Measurements from ENCODE around the gene XRCC5. TPM values are rescaled to one million over a fixed set of nuclear protein-coding genes. Genes with fewer than 3 reads are reported as not detected.
"Not testable (repeated sequence)": the region's sequence is repeated elsewhere in the genome, so short reads cannot be mapped to it uniquely, and the experiment has no call there.

XRCC5 gene
- polyA plus RNA-seq, 3 donors = 304 to 384 (median 335) TPM

GRCh38 chr2:216201692-216202306 lies 92.7 kb downstream of the XRCC5 start:
- no peak for DNase-seq (ENCODE audit: extremely low read depth in 1 of 11, low read depth in 9 of 11, low spot score in 4 of 11)

GRCh38 chr2:216202626-216203250 lies 93.6 kb downstream of the XRCC5 start:
- no peak for DNase-seq (ENCODE audit: extremely low read depth in 1 of 11, low read depth in 9 of 11, low spot score in 4 of 11)

GRCh38 chr2:216205486-216205885 lies 96.3 kb downstream of the XRCC5 start:
- DNase-seq (ENCODE audit: extremely low read depth in 1 of 11, low read depth in 9 of 11, low spot score in 4 of 11) = no peak

DNA sequence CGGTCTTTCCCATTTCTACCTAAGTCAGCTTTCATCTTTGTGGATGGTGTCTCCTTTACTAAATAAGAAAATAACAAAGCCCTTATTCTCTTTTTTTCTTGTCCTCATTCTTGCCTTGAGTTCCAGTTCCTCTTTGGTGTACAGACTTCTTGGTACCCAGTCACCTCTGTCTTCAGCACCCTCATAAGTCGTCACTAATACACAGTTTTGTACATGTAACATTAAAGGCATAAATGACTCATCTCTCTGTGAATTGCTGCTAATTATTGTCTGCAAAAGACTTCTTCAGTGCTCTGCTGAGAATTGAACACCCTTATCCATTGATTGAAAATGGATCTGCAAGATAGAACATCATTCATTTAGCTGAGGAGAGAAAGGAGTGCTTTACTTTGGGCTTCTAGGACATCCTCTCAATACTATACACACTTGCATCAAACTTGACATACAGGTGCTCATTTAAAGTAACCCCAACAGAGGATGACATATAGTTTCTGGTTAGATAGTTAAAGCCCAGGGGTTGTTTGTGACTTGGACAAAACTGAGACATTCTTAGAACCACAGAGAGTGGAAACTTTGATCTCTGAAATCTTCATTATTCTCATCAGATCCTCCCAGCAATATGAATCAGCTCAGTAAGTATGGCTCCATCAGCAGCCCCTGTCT lies 97.0 kb downstream of the XRCC5 start:
- DNase-seq (ENCODE audit: extremely low read depth in 1 of 11, low read depth in 9 of 11, low spot score in 4 of 11) = no peak

DNA sequence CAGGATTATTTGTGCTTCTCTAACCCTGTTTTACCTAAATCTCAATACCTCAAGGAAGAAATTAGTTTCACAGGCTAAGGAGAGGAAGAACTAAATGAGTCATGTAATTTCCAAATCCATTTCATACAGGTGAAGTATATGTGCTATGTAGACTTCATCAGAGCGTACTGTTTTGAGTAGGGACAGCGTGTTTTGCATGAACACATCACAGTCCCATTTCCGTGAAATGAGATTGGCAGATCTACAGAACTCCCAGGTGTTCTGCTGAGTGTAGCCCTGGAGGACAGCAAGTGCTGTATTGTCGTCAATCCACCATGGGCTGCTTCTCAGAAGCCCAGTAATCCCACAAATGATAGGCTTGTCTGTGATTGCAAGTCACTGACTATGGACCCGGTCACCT lies 97.7 kb downstream of the XRCC5 start:
- no peak for DNase-seq (ENCODE audit: extremely low read depth in 1 of 11, low read depth in 9 of 11, low spot score in 4 of 11)

DNA sequence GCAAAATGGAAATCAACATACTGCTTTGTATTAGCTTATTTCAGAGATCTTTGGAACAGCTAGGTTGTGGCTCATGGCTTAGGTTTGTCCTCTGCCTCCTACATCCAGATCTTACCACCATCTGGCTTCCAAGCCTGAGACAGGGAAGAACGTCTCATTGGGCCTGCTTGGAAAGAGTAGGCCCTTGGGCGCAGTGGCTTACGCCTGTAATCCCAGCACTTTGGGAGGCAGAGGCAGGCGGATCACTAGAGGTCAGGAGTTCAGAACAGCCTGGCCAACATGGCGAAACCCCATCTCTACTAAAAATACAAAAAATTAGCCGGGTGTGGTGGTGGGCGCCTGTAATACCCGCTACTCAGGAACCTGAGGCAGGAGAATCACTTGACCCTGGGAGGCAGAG lies 99.5 kb downstream of the XRCC5 start:
- not testable (repeated sequence) for DNase-seq (ENCODE audit: extremely low read depth in 1 of 11, low read depth in 9 of 11, low spot score in 4 of 11)

DNA sequence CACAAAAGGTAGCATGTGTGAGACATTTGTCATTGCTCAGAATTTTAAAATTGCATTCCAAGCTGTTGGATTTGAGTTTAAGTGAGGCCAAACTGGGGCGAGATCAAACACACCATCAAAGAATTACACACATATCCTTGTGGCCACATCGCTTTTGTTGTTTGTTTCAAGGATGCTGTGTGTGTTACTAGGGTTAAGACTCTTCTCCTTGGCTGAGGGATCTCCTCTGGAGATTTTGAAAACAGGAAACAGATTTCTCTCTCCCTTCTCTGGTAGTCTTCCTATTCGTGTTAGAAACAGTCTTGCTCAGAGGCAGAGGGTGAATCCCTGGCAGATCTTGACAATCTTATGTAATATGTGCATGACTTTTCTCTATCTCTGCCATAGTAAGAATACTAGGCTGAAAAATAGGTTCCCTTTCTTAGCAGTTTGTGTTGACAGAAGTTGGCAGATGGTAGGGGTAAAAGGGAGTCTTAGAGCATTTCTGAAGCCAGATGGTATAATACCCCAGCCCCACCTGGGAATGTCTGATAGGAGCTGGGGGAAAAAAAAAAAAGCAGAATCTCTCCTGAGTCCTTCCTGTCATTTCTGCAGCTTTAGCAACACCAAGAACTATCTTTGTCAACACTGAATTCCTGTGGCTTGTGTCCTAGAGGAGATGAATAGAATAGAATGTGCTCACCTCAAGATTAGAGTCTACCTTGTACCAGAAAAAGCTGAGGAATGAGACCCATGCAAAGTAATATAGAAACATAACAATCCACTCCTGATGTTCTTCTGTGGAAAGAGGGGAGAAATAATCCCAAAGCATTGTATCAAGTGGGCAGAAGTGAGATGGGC lies 101.8 kb downstream of the XRCC5 start:
- DNase-seq (ENCODE audit: extremely low read depth in 1 of 11, low read depth in 9 of 11, low spot score in 4 of 11) = no peak

DNA sequence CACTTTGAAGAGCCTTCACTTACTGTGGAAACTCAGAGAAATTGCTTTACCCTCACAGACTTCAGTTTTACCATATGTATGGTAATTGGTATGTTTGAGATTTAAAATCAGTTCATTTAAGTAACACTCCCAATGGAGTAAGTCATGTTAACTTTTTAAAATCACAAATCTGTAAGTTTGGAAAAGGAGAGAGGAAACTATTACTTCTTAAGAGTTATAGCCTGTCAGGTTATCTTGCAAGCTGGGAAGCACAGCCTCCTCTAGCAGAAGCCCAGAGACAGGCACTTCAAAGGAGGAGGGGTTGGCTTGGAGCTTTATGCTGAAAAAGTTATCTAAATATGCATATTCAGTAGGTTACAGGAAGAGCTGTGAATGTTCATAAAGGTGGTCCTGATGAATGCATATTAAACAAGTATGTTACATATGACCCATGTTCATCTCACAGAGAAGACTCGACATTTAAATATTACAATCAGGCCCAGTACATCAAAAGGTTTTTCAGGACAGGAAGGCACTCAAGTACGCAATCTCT lies 102.5 kb downstream of the XRCC5 start:
- no peak for DNase-seq (ENCODE audit: extremely low read depth in 1 of 11, low read depth in 9 of 11, low spot score in 4 of 11)

DNA sequence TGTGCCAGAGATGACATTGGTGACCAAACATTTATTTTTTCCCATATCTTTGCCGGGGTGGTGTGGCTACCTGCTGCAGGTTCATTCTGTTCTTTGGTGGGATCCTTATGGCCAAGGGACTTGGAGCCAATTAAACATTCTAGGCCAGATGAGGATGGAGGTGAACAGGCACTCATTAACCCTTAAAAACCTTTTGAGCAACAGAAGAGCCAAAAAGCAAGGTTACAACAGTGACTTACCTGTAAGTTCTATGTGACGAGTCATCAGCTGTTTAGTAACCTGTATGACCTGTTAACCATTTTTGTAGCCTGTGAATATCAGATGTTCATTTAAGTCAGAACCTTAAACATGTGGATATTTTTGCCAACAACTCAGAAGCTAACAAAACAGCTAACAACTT lies 105.6 kb downstream of the XRCC5 start:
- DNase-seq (ENCODE audit: extremely low read depth in 1 of 11, low read depth in 9 of 11, low spot score in 4 of 11) = no peak

DNA sequence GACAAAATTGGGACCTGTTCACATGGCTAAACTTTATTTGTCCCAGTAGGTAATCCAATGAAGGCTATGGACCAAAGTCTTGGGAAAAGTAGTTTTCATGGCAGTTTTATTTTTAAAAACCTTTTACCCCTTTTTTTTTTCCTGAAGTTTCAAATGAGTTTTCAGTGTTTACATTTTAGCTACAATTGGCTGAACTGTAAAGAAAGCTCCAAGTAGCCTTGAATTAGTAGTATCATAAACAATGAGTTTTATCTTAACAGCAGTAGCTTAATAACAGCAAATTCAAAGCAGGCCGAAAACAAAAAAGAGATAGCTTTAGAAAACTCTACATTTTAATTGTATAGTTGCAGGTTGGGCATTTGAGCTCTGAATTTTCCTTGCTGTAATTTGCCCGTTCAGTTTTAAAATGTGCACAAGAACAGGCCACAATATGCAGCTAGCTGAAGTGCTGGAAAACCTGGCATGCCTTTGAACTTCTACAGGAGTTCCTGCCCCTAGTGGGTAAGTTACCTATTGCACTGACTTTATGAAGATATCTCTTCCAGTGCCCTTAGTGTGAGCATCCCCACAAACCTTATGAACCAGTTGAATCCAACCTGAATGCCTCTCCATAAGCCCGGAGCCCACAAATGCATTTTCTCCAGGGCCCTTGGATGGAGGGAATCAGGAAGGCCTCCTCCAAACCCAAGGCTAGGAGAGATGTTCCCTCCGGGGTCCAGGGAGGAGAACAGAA lies 106.7 kb downstream of the XRCC5 start:
- no peak for DNase-seq (ENCODE audit: extremely low read depth in 1 of 11, low read depth in 9 of 11, low spot score in 4 of 11)

DNA sequence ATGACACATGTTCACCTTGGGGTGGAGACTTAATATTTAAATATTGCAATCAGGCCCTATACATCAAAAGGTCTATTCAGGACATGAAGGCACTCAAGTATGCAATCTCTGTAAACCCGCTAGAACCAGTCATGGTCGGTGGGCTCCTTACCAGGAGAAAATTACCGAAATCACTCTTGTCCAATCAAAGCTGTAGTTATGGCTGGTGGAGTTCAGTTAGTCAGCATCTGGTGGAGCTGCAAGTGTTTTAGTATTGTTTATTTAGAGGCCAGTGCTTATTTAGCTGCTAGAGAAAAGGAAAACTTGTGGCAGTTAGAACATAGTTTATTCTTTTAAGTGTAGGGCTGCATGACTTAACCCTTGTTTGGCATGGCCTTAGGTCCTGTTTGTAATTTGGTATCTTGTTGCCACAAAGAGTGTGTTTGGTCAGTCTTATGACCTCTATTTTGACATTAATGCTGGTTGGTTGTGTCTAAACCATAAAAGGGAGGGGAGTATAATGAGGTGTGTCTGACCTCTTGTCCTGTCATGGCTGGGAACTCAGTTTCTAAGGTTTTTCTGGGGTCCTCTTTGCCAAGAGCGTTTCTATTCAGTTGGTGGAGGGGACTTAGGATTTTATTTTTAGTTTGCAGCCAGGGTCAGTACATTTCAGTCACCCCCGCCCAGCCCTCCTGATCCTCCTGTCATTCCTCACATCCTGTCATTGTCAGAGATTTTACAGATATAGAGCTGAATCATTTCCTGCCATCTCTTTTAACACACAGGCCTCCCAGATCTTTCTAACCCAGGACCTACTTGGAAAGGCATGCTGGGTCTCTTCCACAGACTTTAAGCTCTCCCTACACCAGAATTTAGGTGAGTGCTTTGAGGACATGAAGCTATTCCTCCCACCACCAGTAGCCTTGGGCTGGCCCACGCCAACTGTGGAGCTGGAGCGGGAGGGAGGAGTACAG lies 108.1 kb downstream of the XRCC5 start:
- no peak for DNase-seq (ENCODE audit: extremely low read depth in 1 of 11, low read depth in 9 of 11, low spot score in 4 of 11)

GRCh38 chr2:216217904-216218260 lies 108.7 kb downstream of the XRCC5 start:
- no peak for DNase-seq (ENCODE audit: extremely low read depth in 1 of 11, low read depth in 9 of 11, low spot score in 4 of 11)

DNA sequence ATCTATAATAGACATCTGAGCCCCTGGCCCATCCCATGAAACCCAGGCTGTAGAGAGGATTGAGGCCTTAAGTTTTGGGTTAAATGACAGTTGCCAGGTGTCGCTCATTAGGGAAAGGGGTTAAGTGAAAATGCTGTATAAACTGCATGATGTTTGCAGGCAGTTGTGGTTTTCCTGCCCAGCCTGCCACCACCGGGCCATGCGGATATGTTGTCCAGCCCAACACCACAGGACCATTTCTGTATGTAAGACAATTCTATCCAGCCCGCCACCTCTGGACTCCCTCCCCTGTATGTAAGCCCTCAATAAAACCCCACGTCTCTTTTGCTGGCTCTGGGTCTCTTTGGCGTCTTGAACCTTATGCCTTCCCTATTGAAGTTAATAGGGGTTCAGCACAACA lies 110.7 kb downstream of the XRCC5 start:
- no peak for DNase-seq (ENCODE audit: extremely low read depth in 1 of 11, low read depth in 9 of 11, low spot score in 4 of 11)

DNA sequence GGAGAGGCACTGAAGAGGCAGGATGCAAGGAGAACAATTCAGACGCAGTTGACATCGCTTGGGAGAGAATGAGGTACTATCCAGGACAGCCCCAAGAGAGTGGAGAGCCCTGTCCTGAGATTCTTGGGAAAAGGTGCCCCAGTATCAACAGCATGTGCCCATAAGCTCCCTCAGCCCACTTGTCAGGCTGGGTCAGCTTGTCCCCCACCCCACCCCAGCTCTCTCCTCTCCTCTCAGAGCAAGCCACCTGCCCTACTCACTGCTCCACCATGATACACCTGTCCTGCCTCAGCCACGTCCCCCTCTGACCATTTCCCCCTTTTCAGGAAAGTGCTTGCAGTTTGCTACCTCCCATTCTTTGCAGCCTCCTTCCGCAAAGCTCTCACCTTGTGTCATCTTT lies 111.8 kb downstream of the XRCC5 start:
- DNase-seq (ENCODE audit: extremely low read depth in 1 of 11, low read depth in 9 of 11, low spot score in 4 of 11) = no peak

DNA sequence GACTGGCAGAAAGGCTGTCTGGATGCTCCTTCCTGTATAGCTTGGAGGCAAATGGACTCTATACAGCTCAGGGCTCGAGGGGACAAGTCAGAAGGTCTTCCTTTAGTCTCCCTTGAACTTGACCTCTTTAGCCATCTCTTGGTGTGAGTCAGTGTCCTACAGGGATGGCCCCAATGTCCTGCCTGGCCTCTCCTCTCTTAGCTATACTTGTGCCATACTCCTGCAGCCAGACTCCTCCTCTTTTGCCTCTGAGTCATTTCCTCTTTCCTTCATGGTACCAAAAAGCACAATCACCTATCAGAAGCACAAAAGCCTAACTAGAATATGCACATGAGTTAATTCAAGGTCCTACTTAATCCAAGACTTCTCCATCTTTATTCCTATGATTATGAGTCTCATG lies 112.7 kb downstream of the XRCC5 start:
- no peak for DNase-seq (ENCODE audit: extremely low read depth in 1 of 11, low read depth in 9 of 11, low spot score in 4 of 11)

- no peak for DNase-seq (ENCODE audit: extremely low read depth in 1 of 11, low read depth in 9 of 11, low spot score in 4 of 11)
These were observed 113.7 kb downstream of the XRCC5 start for GRCh38 chr2:216222650-216223352.

DNA sequence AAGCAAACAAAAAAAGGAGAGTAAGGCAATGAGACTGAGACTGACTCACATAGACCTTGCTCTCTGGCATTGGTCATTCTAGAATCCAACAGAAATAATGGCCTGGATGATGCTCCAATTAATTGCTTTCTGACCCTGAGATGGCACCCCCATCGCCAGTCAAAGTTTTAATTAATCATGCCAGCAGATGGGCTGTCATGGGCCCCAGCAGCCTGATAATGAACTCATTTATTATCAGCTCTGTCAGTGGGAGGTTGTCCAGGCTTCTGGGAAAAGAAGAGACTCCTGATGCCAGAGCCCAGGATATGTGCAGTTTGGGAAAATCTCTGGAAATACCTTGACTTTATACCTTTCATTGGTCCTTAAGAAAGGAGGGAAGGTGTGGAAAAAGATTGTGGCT lies 115.2 kb downstream of the XRCC5 start:
- DNase-seq (ENCODE audit: extremely low read depth in 1 of 11, low read depth in 9 of 11, low spot score in 4 of 11) = no peak
